Fibroblast of the aortic adventitia (primary cell): ENCODE data around the gene SLC6A18. TPM values are rescaled to one million over a fixed set of nuclear protein-coding genes. Genes with fewer than 3 reads are reported as not detected.

Experiments used
- DNase-seq: peaks from one replicate; pipeline ENCODE4 v3.0.0-alpha.2; 2010; ENCODE audit warnings: low read depth
- H3K4me3 ChIP-seq: 2 replicates; pipeline ENCODE4 v1.5.1; 2011; ENCODE audit warnings: low read depth, mild to moderate bottlenecking, control low read depth, low read length, moderate library complexity
- CTCF ChIP-seq: IDR thresholded peaks from 2 replicates; pipeline ENCODE4 v1.5.1; 2011; ENCODE audit warnings: mild to moderate bottlenecking, low read length, control low read depth, inconsistent platforms; ENCODE audit not compliant: insufficient read depth
- total RNA-seq: library from RNA; depleted of rRNA; stranded (reverse); fragments of >200 nt; gene quantifications from 2 replicates; pipeline ENCODE4 v1.2.3, GENCODE V29; 2012; ENCODE audit warnings: low replicate concordance

SLC6A18 gene
- total RNA-seq, 1 donor = not detected

- DNase-seq = no peak
- no peak for TF ChIP-seq CTCF
- H3K4me3 ChIP-seq = no peak overlapping the region
These were observed 2.4 kb upstream of the SLC6A18 start for GRCh38 chr5:1222621-1223277.

GRCh38 chr5:1223278-1223670 lies 1.9 kb upstream of the SLC6A18 start:
- no peak for DNase-seq
- no peak overlapping the region for H3K4me3 ChIP-seq
- TF ChIP-seq CTCF = no peak

GRCh38 chr5:1224631-1225030 lies 550 bp upstream of the SLC6A18 start:
- DNase-seq = no peak
- TF ChIP-seq CTCF = no peak

GRCh38 chr5:1226231-1226630 lies 1.1 kb downstream of the SLC6A18 start:
- TF ChIP-seq CTCF = no peak
- no peak for DNase-seq
- H3K4me3 ChIP-seq = no peak overlapping the region

More at GRCh38 chr5:1224631-1225030, 550 bp upstream of the SLC6A18 start:
- H3K4me3 ChIP-seq = no peak overlapping the region

GRCh38 chr5:1226839-1227581 lies 1.8 kb downstream of the SLC6A18 start:
- H3K4me3 ChIP-seq = no peak overlapping the region
- DNase-seq = no peak
- no peak for TF ChIP-seq CTCF

GRCh38 chr5:1227667-1228066 lies 2.5 kb downstream of the SLC6A18 start:
- no peak overlapping the region for H3K4me3 ChIP-seq
- no peak for DNase-seq
- TF ChIP-seq CTCF = no peak
